Measurements from ENCODE around the gene PPM1F.
A peak's percentile ranks its signal among the peaks of the same experiment; 100 is the strongest.
"Not testable (repeated sequence)": the region's sequence is repeated elsewhere in the genome, so short reads cannot be mapped to it uniquely, and the experiment has no call there.

Gene PPM1F

DNA sequence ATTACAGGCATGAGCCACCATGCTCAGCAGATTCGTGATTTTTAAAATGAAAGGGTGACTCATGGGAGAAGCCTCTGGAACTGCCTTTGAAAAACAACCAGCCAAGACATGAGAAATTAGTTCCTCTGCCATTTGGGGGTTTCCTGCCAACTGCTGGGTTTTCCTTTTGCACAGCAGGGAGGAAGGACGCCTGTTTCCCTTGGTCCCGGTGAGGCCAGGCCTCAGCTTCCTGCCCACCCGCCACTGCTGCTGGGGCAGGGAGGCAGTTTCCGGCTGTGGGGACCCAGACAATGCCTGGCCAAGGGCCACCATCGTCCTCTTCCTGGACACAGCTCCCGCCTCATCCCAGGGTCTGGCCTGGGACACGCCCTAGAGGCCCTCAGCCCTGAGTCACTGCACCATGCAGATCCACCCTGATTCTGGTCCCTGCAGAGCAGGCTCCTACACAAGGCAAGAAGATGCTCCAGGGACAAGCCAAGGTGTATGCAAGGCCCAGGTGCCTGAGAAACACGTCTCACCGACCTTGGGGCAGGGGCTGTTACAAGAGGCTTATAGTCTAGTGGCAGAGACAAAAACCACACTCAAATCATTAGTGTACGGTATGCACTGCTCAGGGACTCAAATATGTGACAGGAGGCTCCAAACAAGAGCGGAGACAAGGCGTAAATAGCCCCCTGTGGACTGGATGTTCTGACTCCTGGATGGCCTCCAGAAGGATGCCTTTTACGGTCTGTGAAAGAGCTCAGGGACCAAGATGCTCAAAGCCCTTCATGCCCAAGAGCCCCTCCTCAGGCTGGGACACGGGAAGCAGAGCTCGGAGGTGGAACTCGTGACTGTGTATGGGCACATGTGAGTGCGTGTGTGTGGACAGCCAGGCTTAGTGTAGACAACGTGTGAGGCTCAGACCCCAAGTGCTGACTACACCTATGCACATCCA, 10.0 kb downstream of the PPM1F start:
- FAIRE-seq (peak; percentile 69), DNase-seq (ENCODE audit: low spot score) (peak; percentile 86)

DNA sequence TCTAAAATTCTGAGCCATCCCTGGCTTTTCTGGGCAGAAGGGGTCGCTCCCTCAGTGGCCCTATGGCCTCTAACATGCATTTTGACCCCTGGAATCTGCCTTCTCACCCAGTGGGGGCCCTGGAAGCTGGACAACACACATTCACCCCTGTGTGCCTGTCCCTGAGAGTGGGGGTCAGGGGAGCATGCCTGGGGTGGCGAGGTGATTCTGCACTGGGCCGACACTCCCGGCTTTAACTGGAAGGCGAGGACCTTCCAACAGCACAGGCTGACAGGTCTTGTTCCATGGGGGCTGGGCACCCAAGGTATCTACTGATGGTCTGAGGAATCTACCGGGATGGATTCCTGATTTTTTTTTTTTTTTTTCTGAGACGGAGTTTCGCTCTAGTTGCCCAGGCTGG, 10.7 kb downstream of the PPM1F start:
- FAIRE-seq (no peak), DNase-seq (ENCODE audit: low spot score) (no peak)

DNA sequence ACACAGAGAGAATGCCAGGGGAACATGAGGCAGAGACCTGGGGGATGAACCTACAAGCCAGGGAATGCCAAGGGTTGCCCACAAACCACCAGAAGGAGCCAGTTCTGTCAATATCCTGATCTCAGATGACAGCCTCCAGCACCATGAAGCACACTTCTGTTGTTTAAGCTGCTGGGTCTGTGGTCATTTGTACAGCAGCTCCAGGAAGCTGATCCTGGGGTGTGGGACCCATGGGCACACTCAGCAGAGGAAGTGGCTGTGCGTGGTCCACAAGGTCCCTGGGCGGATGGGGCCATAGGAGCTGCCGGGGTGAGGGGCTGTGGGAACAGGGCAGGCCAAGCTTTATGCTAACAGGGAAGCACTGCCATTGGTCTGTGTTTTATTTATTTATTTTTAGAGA, 12.1 kb downstream of the PPM1F start:
- FAIRE-seq: no peak
- no peak for DNase-seq (ENCODE audit: low spot score)

DNA sequence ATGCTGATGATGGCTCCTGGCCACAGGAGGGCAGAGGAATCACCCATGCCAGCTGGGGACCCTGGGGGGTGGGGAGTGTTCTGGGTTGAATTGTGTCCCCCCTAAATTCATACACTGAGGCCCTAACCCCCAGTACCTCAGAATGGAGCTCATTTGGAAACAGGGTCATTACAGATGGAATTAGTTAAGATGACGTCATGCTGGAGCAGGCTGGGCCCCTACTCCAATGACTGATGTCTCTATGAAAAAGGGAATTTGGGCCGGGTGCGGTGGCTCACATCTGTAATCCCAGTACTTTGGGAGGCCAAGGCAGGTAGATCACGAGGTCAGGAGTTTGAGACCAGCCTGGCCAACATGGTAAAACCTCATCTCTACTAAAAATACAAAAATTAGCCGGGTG, 12.7 kb downstream of the PPM1F start:
- not testable (repeated sequence) for DNase-seq (ENCODE audit: low spot score); FAIRE-seq

DNA sequence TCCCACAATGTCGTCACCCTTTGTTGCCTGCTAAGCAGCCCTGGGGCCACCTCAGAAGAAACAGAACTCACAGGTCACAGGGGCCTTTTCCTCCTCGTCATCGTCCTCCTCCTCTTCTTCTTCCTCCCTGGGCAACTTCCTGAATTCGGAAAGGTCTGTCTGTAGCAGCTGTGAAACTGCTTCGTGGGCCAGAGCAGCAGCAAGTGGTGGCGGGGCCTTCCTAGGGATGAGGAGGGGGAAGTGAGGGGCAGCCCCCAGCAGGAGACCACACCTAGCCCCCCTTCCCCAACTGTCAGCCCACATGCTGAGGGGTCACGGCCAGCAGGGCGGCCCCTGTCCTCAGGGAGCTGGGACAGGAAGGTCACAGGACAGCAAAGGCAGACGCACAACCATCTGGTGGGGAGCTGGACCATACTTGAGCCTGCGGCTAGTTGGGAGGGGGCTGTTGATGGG, 13.2 kb downstream of the PPM1F start:
- no peak for FAIRE-seq

DNA sequence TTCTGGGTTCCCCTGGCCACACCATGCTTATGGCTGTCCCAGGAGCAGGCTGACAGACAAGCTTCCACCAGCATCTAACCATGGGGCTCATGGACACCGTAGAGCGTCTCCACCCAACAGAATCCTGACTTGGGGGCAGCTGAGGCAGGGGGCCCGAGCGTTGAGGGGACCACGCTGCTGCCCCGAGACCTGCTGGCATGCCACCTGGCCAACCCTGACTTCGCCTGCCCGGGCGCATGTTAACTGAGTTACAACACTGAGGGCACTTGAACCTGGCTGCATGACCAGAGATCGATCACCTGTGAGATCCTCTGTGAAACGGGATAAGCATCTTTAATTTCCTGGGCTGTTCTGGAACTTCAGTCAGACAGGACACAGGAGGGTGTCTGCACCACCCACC, 13.7 kb downstream of the PPM1F start:
- FAIRE-seq (no peak), DNase-seq (ENCODE audit: low spot score) (no peak)

More for the DNA sequence above, 13.2 kb downstream of the PPM1F start:
- no peak for DNase-seq (ENCODE audit: low spot score)

DNA sequence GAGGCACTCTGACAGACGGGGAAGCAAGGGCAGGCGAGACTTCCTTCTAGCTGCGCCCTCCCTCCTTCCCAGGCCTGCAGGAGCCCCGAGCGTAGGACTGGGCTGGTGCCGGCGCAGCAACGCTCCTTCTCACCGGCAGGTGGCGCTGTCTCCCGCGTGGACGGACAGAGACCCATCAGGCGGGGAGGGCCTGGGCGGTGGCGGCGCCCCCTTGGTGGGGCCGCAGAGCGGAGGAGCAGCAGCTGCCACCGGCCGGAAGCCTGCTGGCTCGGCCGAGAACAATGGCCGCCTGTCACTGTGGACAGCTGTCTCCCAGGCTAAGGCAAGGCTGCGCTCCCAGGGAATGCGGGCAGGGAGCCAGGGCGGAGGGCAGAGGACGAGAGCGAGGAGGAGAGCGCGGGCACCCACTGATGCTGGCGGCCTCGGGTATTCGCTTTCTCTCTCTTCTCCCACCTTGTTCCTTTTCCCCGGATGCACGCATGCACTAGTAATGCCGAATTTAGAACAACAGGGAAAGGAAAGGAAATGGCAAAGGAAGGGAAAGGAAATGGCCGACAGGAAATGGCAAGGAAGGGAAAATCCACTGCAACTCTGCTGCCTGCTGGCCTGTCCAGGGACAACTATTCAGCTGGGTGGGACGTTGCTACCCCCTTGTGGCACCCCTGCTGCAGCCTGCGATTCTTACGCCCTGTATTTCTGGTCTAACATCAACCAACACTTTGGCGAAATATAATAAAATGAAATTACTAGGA, 14.4 kb downstream of the PPM1F start:
- peak; percentile 95 for FAIRE-seq
- DNase-seq (ENCODE audit: low spot score): peak; percentile 97

DNA sequence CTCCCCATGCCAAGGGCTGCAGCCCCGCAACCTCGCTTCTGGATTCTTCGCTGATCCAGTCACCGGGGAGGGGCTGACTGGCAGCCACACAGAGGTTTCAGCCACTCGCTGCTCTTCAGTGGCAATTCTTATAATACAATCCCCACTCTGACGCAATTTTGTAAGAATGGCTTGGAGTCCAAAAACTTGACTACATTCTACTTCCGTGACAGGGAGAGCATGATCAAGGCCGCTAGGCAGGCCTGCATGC, 14.9 kb downstream of the PPM1F start:
- no peak for DNase-seq (ENCODE audit: low spot score)
- no peak for FAIRE-seq

DNA sequence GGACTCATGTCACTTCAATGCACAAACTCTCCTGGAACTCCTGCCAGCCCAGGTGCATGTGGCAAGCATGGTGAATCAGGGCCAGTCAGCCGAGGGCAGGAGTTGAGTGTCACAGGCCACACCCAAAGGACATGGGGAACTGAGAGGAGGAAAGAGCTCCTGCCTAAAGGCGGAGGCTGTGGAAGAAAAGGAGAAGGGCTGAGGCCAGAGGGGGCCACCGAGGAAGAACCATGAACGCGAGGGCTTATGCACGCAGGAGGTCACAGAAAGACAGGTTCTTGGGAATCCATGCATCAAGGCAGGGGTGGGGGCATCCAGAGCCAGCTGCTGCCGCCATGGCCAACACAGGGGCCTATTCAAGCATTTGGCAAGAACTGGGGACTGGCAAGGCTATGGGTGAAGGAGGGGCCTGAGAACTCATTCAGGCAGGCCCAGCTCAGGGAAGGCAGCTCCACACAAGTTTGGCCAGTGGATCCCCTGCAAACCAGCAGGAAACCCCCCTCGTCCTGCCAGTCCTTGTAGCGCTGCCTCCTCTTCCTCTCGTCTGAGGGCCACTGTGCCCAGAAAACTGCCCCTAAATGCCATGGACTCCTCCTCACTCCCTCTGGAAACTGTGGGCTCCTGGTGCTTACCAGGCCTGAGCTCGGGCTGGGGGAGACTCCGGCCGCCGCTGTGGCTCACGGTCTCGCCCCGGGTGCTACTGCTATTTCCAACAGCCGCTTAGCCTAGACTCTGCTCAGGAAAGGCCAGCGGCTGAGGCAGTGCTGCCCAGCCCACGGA, 15.4 kb downstream of the PPM1F start:
- no peak for FAIRE-seq
- DNase-seq (ENCODE audit: low spot score): no peak

DNA sequence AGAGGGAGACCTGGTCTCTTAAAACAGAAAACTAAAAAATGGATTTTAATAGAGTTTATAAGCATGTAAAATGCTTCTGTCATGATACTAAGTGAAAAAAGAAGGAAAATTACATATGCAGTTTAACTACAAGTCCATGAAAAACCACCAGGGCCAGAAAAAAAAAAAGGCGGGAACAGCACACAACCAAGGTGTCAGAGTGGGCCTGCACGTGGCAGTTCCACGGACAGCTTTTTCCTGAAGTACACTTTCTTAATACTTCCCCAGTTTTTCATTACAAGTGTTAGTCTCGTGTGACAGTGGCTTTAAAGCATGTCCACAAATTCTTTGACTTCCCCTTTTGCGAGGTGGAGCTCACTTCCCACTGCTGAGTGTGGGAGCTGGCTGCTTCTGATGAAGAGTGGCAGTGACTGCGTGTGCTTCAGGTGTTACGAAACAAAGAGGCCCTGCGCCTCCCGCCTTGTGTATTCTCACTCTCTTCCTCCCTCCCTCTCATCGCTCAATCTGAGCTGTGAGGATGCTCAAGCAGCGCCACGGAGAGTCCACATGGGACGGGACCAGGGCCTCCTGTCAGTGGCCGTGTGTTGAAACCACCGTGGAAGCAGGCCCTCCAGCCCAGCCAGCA, 16.4 kb downstream of the PPM1F start:
- FAIRE-seq: no peak
- DNase-seq (ENCODE audit: low spot score): no peak

DNA sequence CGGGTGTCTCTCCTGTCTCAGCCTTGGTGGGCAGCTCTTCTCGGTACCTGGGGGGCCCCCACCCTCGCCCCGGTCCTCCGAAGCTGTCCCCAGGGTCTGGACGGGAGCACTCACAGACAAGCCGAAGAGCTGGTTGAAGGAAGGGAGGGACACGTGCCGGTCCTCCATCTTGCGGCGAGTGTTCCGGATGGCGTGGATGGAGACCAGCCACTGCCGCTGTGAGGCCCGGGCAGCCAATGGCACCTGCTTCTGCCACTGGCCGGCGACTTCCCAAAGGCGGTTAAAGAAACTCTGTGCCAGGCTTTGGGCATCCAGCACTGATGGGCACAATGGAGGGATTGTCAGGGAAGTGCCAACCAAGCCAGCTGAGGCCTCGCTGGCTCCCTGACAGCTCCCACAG, 18.7 kb downstream of the PPM1F start:
- no peak for FAIRE-seq
- no peak for DNase-seq (ENCODE audit: low spot score)

DNA sequence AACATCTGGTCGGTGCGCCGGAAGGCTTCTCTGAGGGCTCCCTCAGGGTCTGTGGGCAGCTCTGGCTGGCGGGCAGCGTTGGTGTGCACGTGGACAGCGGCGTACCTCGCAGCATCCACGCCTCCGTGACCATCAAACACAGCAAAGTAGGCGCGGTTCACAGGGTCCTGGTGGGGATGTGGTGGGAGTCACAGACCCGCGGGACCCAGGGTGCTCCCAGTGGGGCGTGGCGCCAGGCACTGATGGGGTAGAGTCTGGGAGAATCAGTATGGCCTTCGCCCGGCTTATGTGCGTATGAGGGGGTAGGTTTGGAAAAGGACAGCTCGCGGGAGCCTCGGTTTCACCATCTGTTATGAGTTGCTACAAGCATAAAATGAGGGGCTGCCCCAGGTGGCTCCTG, 19.2 kb downstream of the PPM1F start:
- FAIRE-seq (peak; percentile 56), DNase-seq (ENCODE audit: low spot score) (no peak)

DNA sequence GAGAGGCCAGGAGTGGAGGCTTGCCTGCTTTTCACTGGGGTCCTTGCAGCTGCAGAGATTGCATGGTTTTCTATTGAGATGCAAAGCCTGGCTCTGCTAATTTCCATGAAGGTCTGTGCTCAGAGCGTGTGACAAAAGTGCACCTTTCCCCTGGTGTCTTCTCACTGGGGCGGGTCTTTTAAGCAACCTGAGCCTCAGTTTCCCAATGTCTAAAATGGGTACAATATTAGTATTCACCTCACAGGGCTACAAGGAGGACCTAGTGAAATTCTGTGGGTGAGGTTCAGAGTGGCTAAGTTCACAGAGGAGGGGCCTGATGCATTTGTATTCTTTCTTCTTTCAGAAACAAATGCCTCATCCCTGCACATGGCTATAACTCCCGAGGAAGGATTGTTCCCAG, 20.3 kb downstream of the PPM1F start:
- FAIRE-seq (no peak), DNase-seq (ENCODE audit: low spot score) (no peak)

DNA sequence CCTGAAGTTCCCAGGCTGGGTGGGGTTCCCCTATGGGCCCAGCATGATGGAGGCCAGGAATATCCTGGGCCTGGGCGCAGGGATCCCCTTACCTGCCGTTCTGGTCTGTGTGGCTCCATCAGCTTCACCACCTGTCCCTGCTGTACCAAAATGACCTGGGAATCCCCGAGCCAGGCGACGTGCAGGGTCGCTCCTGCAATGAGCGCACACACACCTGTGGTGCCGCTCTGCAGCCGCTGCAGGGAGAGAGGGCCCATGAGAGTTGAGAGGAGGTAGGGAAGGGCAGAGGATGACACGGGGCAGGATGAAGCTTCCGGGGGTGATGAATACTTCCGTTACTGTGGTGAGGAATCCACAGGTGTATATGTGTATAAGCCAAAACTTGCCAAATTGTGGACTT, 21.6 kb downstream of the PPM1F start:
- DNase-seq (ENCODE audit: low spot score): no peak
- peak; percentile 9 for FAIRE-seq

DNA sequence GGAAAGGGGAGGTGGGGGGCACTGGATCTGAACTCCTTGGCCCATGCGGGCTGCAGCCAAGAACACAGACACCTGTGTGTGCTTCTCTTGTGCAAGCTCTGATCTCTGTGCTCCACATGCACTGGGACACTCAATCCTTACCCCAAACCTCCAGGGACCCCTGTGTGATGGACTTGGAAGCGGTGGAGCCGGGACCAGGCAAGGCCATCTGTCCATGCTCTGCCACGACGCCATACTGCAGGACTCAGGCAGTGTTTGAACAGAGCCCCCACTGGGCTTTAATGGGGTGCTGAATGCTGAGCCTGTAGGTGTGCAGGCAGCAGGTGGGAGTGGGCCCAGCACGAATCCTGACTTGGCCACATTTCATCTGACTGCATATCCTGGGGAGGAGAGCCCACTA, 23.4 kb downstream of the PPM1F start:
- peak; percentile 9 for FAIRE-seq

DNA sequence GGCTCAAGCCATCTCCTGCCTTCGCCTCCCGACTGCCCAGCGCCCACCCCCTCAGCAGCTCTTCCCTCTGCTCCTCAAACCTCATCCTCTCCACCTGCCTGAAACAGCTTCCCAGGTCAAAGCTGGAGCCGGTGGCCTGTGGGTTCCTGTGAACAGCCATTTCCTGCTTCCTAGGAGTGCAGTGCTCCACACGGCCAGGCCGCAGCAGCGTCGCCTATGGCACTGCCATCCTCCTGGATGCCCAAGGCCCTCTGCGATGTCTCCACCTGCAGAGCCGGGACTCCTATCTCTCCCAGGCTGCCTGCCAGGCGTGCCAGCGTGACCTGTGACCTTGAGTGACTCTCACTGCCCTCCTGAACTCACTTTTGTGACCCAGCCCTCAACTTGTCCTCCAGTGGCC, 24.6 kb downstream of the PPM1F start:
- FAIRE-seq (no peak), DNase-seq (ENCODE audit: low spot score) (no peak)

More for the DNA sequence above, 23.4 kb downstream of the PPM1F start:
- DNase-seq (ENCODE audit: low spot score): no peak

DNA sequence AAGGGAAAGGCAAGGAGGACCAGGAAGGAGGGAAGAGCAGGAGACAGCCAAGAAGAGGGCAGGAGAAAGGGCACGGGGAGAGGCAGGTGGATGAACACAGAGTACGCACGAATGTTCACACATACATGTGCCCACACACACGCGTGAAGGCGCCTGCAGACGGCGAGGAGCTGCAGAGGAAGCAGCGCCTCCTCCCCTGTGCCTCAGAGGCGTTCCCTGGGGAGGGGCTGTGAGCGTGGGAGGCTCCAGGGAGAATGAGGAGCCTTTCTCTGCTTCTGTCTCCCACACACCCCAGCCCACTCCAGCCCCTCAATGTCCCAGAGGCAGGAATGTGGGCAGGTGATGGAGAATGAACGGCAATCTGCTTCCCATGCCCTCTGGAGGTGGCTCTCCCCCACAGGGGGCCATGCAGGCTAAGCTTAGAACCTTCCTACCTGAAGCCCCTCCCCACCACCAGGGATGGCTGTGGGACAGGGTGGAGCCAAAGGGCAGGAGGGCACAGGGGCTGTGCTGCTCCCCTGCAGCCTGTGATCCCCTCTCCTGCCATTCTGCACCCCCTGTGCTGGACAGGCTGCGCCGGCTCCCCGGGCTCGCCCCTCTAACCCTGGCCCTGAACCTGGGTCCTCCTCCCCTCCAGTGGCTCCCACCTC, 25.3 kb downstream of the PPM1F start:
- no peak for FAIRE-seq
- no peak for DNase-seq (ENCODE audit: low spot score)

DNA sequence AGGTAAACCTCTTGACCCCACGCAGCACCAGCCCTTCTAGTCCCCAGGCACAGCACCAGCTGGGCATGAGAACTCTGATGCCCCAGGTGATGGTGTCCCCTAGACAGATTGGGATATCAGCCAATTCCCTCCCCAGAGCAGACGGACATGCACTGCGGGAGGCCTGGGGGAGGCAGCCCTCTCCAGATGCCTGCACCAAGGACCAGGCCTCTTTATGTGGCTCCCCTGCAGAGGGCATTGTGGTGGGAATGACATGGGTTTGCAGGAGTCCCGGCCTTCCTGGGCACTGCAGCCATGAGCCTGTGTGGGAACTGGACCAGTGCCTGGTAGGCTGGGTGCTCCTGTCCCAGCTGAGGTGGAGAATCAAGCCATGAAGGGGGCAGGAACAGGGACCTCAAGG, 25.9 kb downstream of the PPM1F start:
- no peak for DNase-seq (ENCODE audit: low spot score)
- no peak for FAIRE-seq

DNA sequence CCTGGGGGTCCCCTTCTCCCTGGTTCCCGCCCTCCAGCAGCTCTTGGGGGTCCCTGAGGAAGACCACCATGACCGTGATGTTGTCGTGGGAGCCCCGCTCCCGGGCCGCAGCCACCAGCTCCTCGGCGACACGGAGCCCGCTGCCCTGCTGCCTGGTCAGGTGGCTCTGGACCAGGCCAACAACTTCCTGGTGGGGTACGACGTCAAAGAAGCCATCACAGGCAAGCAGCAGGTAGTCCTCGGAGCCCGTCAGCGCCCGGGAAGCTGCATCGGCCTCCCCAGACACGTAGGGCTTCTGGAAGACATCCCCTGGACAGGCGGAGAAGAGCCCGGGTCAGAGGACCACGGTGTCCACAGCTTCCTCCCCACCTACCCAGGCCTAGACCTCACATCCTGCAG, 29.5 kb downstream of the PPM1F start:
- DNase-seq (ENCODE audit: low spot score): no peak
- no peak for FAIRE-seq

DNA sequence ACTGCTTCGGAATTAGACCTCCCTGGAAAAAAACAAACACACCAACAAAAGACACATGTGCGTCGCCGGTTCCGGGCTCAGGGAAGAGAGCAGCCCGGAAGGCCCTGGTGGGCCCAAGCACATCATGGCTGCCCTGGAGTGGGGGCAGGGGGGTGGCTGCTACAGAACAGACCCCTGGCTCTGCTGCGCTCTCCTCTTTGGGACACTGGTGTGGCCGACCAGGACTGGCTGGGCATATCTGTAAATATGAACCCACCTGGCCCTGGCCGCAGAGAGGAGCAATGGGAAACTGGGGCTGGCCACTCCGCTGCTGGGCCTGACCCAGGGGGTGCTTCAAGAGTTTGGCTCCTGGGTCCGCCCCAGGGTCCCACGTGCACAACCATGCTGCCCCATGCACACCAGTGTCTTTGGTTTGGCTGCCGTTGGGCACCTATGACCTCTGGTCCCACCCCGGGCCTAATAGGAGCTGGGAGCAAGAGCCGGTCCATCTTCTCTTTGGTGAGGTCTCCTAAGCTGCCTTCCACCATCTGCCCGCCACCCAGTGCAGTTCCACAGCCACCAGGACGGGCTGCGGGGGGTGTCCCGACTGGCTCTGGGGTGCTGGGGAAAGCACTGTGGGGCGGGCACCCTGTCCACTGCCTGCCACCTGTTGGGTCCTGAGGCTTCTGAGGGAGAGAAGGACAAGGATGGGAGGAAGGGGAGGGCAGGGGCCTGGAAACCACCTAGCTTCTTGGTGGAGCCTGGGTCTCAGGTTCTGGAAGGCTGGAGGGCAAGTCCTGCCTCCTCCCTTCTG, 30.1 kb downstream of the PPM1F start:
- DNase-seq (ENCODE audit: low spot score): no peak
- FAIRE-seq: no peak

Measured in urothelium cell line (cell line).